IPS-15b (cell line): ENCODE measurements around the gene COPG1.

Experiments used
- H3K27me3 ChIP-seq: one replicate; pipeline ENCODE4 v1.6.1; 2013; ENCODE audit warnings: low read length; ENCODE audit not compliant: control insufficient read depth, insufficient read depth
- H3K36me3 ChIP-seq: one replicate; pipeline ENCODE4 v1.6.1; 2013; ENCODE audit warnings: low read length; ENCODE audit not compliant: control insufficient read depth, insufficient read depth
- H3K4me1 ChIP-seq: one replicate; pipeline ENCODE4 v1.6.1; 2013; ENCODE audit warnings: mild to moderate bottlenecking, low read length; ENCODE audit not compliant: control insufficient read depth, insufficient read depth
- H3K4me3 ChIP-seq: one replicate; pipeline ENCODE4 v1.5.1; 2013; ENCODE audit warnings: low read depth, low read length
- H3K9ac ChIP-seq: one replicate; pipeline ENCODE4 v1.6.1; 2013; ENCODE audit warnings: low read depth, mild to moderate bottlenecking, low read length
- H3K9me3 ChIP-seq: one replicate; pipeline ENCODE4 v1.6.1; 2013; ENCODE audit warnings: mild to moderate bottlenecking, low read length; ENCODE audit not compliant: control insufficient read depth, insufficient read depth

Gene COPG1

GRCh38 chr3:129266651-129267050, 17.2 kb downstream of the COPG1 start:
- Histone ChIP-seq H3K9ac (no peak overlapping the region), H3K4me1 (no peaks in the 10 kb centered on the region), H3K27me3 (no peaks in the 10 kb centered on the region), H3K9me3 (no peaks in the 10 kb centered on the region), H3K4me3 (no peak overlapping the region), H3K36me3 (peaks cover 57% of the 10 kb centered on the region)

DNA sequence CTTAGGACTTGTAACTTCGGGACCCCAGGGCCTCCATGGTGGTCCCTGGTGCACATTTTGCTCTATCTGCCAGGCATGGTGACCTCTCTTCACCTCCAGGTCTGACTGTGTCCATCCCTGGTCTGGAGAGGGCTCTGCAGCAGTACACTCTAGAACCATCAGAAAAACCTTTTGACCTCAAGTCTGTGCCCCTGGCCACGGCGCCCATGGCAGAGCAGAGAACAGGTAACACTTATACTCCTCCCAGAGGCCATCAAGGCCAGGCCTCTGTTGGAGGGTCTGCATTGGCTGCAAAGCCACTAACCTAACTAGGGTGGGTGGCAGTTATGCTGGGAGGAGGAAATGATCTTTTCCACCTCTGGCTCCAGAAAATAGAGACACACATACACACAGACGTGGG, 19.0 kb downstream of the COPG1 start:
- H3K9me3 ChIP-seq = no peaks in the 10 kb centered on the region
- no peaks in the 10 kb centered on the region for H3K27me3 ChIP-seq
- no peak overlapping the region for H3K4me3 ChIP-seq
- peaks cover 51% of the 10 kb centered on the region for H3K36me3 ChIP-seq
- H3K9ac ChIP-seq = no peak overlapping the region
- no peaks in the 10 kb centered on the region for H3K4me1 ChIP-seq

DNA sequence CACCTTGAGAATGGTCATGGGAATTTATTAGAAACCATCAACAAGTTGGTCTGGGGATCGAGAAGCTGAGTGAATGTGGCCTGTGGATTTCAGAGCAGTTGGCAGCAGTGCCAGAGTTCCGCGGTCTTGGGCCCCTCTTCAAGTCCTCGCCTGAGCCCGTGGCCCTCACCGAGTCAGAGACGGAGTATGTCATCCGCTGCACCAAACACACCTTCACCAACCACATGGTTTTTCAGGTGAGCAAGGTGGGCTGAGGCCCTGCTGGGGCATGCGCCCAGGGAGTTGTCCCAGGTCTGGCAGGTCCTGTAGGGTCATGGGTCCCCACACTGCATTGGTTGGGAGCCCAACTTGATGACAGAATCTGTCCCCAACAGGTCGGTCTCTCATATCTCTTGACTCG, 22.3 kb downstream of the COPG1 start:
- no peaks in the 10 kb centered on the region for H3K4me1 ChIP-seq
- no peaks in the 10 kb centered on the region for H3K27me3 ChIP-seq
- no peak overlapping the region for H3K9ac ChIP-seq
- H3K4me3 ChIP-seq = no peak overlapping the region
- H3K36me3 ChIP-seq = peaks cover 62% of the 10 kb centered on the region
- H3K9me3 ChIP-seq = no peaks in the 10 kb centered on the region

- no peaks in the 10 kb centered on the region for H3K9me3 ChIP-seq
- H3K27me3 ChIP-seq = no peaks in the 10 kb centered on the region
- H3K4me1 ChIP-seq = peaks cover 7% of the 10 kb centered on the region
- H3K36me3 ChIP-seq = peaks cover 42% of the 10 kb centered on the region
- H3K9ac ChIP-seq = no peak overlapping the region
- no peak overlapping the region for H3K4me3 ChIP-seq
Measured at GRCh38 chr3:129276385-129276784, 27.0 kb downstream of the COPG1 start.

- no peaks in the 10 kb centered on the region for H3K27me3 ChIP-seq
- peaks cover 7% of the 10 kb centered on the region for H3K4me1 ChIP-seq
- peaks cover 28% of the 10 kb centered on the region for H3K36me3 ChIP-seq
- H3K9me3 ChIP-seq = no peaks in the 10 kb centered on the region
- H3K9ac ChIP-seq = peak overlapping the region; percentile 94
- H3K4me3 ChIP-seq = peak overlapping the region; percentile 82
Measured at GRCh38 chr3:129277829-129278271, 28.4 kb downstream of the COPG1 start.

DNA sequence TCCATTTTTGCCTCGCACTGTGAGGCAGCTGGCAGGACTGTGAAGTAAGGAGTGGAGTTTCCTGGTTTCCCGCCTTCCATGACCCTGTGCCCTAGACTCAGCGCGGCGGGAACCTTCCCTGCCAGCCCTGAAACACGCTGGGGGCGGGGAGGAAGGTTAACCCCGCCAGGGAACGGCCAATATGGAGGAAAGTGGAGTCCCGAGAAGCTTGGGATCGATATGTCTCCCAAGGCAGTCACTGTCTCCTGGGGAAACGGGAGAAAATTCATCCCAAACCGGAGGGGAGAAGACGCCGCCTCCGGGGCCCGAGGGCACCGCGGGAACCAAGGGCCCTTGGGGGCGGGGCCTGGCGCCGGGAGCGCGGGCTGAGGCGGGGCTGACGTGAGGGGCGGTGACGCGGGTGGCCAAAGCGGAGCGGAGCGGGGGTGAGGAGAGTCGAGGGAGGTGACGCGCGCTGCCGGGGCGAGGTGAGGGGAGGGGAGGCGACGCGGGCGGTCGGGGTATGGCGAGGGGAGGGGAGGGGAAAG, 29.1 kb downstream of the COPG1 start, which contains the start of gene HMCES:
Gene HMCES, plus strand, starts transcription at position 432 of the 527 bp plus-strand sequence. CDS start 863 bp downstream, outside the sequence.
- Histone ChIP-seq H3K4me1 (peaks cover 7% of the 10 kb centered on the region), H3K9ac (peak within 1 kb of the TSS; percentile 94)

DNA sequence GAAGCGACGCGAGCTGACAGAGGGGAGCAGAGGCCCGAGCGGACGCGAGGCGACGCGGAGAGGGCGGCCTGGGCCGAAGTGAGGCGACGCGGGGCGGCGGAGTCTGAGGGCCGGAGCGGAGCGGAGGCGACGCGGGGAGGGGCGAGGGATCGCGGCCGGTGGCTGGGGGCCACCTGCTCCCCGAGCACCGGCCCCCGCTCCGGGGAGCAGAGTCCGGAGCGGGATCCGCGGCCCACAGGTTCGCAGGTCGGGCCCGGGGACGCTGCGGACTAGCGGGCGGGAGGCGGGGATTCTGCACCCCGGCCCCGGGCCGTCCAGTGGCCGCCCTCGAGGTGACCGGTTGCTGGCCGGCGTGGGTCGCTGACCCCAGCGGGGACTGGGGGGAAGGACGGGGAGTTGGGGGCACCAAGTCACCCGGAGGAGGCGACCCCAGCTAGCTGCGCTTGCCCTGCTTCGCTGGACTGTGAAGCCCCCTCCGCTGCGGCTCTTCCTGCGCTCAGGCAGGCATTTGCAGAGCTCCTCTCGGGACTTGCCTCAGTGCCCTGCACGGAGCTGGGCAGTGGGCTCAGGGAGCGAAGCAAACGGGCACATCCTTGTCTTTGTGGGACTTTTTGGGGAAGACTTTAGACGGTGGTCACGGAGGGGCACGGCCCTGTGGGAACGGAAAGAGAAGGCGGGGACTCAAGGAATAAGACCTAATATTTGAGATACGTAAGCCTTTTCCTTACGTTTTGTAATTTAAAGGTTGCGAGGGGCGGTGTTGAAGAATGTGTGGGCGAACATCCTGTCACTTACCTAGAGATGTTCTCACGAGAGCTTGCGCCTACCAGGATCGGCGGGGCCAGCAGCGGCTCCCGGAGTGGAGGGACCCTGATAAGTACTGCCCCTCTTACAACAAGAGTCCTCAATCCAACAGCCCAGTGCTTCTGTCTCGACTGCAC, 29.8 kb downstream of the COPG1 start:
- Histone ChIP-seq H3K9ac (peak overlapping the region; percentile 79), H3K36me3 (peaks cover 23% of the 10 kb centered on the region), H3K27me3 (no peaks in the 10 kb centered on the region), H3K4me1 (peaks cover 7% of the 10 kb centered on the region), H3K4me3 (peak overlapping the region; percentile 97), H3K9me3 (no peaks in the 10 kb centered on the region)

More for the DNA sequence above, 29.1 kb downstream of the COPG1 start, which contains the start of gene HMCES:
- Histone ChIP-seq H3K27me3 (no peaks in the 10 kb centered on the region), H3K9me3 (no peaks in the 10 kb centered on the region), H3K4me3 (peak within 1 kb of the TSS; percentile 97), H3K36me3 (peaks cover 28% of the 10 kb centered on the region)

GRCh38 chr3:129280183-129280582, 30.8 kb downstream of the COPG1 start:
- Histone ChIP-seq H3K4me1 (peaks cover 7% of the 10 kb centered on the region), H3K36me3 (peaks cover 13% of the 10 kb centered on the region), H3K9ac (peak overlapping the region; percentile 79), H3K27me3 (no peaks in the 10 kb centered on the region), H3K4me3 (peak overlapping the region; percentile 97), H3K9me3 (no peaks in the 10 kb centered on the region)

DNA sequence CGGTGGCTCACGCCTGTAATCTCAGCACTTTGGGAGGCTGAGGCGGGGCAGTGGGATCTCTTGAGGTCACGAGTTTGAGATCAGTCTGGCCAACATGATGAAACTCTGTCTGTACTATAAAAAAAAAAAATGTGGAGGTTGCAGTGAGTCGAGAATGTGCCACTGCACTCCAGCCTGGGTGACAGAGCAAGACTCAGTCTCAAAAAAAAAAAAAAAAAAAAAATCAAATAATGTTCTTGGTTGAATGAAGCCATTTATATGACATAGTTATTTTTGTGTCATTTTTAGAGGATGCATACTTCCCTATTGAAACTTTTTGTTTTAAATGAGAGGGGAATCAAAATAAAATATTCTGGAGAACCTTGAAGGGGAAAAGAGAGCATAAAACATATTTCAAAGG, 32.3 kb downstream of the COPG1 start:
- no peaks in the 10 kb centered on the region for H3K9me3 ChIP-seq
- H3K4me1 ChIP-seq = peaks cover 7% of the 10 kb centered on the region
- H3K9ac ChIP-seq = no peak overlapping the region
- peaks cover 4% of the 10 kb centered on the region for H3K36me3 ChIP-seq
- H3K4me3 ChIP-seq = no peak overlapping the region
- H3K27me3 ChIP-seq = no peaks in the 10 kb centered on the region

DNA sequence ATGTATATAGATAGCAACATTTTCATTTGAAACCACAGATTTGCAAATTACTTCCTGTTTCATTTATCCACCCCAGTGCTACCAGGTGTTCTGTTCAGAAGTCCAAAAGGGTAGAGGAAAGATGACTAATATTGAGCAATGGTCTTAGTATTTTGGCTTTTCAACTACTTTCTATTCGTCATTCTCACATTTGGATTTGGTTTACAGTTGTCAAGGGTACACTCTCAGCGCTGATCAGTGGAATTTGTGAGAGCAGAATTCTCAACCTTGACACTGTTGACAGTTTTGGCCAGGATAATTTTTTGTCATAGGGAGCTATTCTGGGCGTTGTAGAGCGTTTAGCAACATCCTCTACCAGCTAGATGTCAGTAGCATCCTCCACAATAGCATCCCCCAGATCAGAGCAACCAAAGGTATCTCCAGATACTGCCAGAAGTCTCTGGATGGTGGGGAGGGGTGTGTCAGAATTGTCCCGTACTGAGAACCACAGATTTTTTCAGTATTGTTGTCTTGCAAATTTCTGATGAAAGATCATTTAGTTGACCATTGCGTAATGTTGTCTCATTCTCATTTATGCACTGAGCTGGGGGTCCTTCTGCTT, 33.4 kb downstream of the COPG1 start:
- Histone ChIP-seq H3K9me3 (no peaks in the 10 kb centered on the region), H3K27me3 (no peaks in the 10 kb centered on the region), H3K9ac (no peak overlapping the region), H3K4me3 (no peak overlapping the region), H3K36me3 (peaks cover 1% of the 10 kb centered on the region), H3K4me1 (peaks cover 4% of the 10 kb centered on the region)

DNA sequence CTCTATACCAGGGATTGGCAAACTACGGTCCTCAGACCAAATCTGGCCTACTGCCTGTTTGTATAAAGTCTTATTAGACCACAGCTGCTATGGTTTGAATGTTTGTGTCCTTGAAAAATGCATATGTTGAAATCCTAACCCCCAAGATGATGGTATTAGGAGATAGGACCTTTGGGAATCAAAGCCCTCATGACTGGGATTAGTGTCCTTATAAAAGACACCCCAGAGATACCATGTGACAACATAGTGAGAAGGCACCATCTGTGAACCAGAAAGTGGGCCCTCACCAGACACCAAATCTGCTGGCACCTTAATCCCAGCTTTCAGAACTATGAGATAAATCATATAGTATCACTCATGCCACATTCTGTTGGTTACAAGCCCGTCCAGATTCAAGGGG, 36.7 kb downstream of the COPG1 start:
- Histone ChIP-seq H3K9ac (no peak overlapping the region), H3K4me1 (no peaks in the 10 kb centered on the region), H3K9me3 (no peaks in the 10 kb centered on the region), H3K27me3 (no peaks in the 10 kb centered on the region), H3K4me3 (no peak overlapping the region), H3K36me3 (no peaks in the 10 kb centered on the region)
